Neural progenitor cell (in vitro differentiated cells): ENCODE measurements around the gene CCDC7. TPM values are rescaled to one million over a fixed set of nuclear protein-coding genes. Genes with fewer than 3 reads are reported as not detected.

Experiments
- DNase-seq: peaks from one replicate; pipeline ENCODE4 v3.0.0-alpha.2; 2016; ENCODE audit warnings: low spot score
- H2AFZ ChIP-seq: fragments of 200-600 bp; sonication (generic); replicated peaks from 2 replicates; pipeline ENCODE4 v1.6.1; 2016; ENCODE audit warnings: antibody characterized with exemption
- H3F3A ChIP-seq: fragments of 200-600 bp; sonication (generic); 2 replicates; pipeline ENCODE4 v1.6.1; 2016; ENCODE audit warnings: antibody characterized with exemption, low read depth
- H3K27ac ChIP-seq: fragments of 200-600 bp; sonication (generic); 2 replicates; pipeline ENCODE4 v1.5.1; 2016; ENCODE audit warnings: mild to moderate bottlenecking
- H3K27me3 ChIP-seq: fragments of 200-600 bp; sonication (generic); 2 replicates; pipeline ENCODE4 v1.6.1; 2016; ENCODE audit warnings: mild to moderate bottlenecking, moderate library complexity
- H3K36me3 ChIP-seq: fragments of 200-600 bp; sonication (generic); 2 replicates; pipeline ENCODE4 v1.5.1; 2016
- H3K4me1 ChIP-seq: fragments of 200-600 bp; sonication (generic); 2 replicates; pipeline ENCODE4 v1.6.1; 2016; ENCODE audit warnings: mixed run types
- H3K4me2 ChIP-seq: fragments of 200-600 bp; sonication (generic); 2 replicates; pipeline ENCODE4 v1.6.1; 2016
- H3K4me3 ChIP-seq: fragments of 200-600 bp; sonication (generic); 2 replicates; pipeline ENCODE4 v1.5.1; 2016
- H3K79me2 ChIP-seq: fragments of 200-600 bp; sonication (generic); 2 replicates; pipeline ENCODE4 v1.6.1; 2016; ENCODE audit warnings: low read depth
- H3K9ac ChIP-seq: fragments of 200-600 bp; sonication (generic); 2 replicates; pipeline ENCODE4 v1.6.1; 2016
- H3K9me3 ChIP-seq: fragments of 200-600 bp; sonication (generic); 2 replicates; pipeline ENCODE4 v1.5.1; 2016; ENCODE audit warnings: low read depth
- H4K20me1 ChIP-seq: fragments of 200-600 bp; sonication (generic); 2 replicates; pipeline ENCODE4 v1.6.1; 2016; ENCODE audit warnings: low read depth
- H3K27ac Mint-ChIP-seq: 3 replicates; pipeline ENCODE4 v1.8.0; 2021; ENCODE audit warnings: mixed read lengths
- H3K27me3 Mint-ChIP-seq: 2 replicates; pipeline ENCODE4 v1.8.0; 2022; ENCODE audit warnings: low read depth, mild to moderate bottlenecking, inconsistent platforms, moderate library complexity, mixed read lengths; ENCODE audit not compliant: insufficient read depth
- H3K36me3 Mint-ChIP-seq: 3 replicates; pipeline ENCODE4 v1.8.0; 2021; ENCODE audit warnings: mixed read lengths
- H3K4me1 Mint-ChIP-seq: 3 replicates; pipeline ENCODE4 v1.8.0; 2021; ENCODE audit warnings: mixed read lengths
- H3K4me3 Mint-ChIP-seq: 3 replicates; pipeline ENCODE4 v1.8.0; 2021; ENCODE audit warnings: mild to moderate bottlenecking, moderate library complexity, mixed read lengths
- H3K9me3 Mint-ChIP-seq: 3 replicates; pipeline ENCODE4 v1.8.0; 2020; ENCODE audit warnings: mixed read lengths
- EZH2 ChIP-seq: fragments of 200-600 bp; sonication (generic); IDR thresholded peaks from 2 replicates; pipeline ENCODE4 v1.6.1; 2017; ENCODE audit warnings: antibody characterized with exemption, mild to moderate bottlenecking, moderate library complexity
- EZH2phosphoT487 ChIP-seq: fragments of 200-600 bp; sonication (generic); IDR thresholded peaks from 2 replicates; pipeline ENCODE4 v1.6.1; 2017; ENCODE audit warnings: antibody characterized with exemption
- total RNA-seq: library from RNA; depleted of rRNA; stranded (reverse); fragments of >200 nt; gene quantifications from 2 replicates; pipeline ENCODE4 v1.2.3, GENCODE V29; 2015; ENCODE audit warnings: low replicate concordance
- TF ChIP-seq, protein P1 (sequence below): fragments of 200-600 bp; sonication (generic); IDR thresholded peaks from 2 replicates; pipeline ENCODE4 v1.5.1; 2017; ENCODE audit warnings: antibody characterized with exemption, mild to moderate bottlenecking

CCDC7 gene
- total RNA-seq, 1 donor from 2014 or later: 6.9 TPM

DNA sequence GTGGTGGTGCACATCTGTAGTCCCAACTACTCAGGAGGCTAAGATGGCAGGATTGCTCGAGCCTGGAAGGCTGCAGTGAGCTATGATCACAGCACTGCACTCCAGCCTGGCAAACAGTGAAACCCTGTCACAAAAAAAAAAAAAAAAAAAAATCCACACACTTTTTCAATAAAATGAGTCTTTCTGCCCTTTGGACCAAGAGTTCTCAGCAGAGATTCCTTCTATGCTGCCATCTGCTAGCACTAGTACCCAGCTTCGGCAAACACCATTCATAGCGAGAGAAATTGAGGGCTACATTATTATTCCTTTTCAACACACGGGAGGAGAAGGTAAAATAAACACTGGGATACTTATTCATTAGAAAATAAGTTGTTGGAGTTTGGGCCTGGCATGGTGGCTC is 43.4 kb upstream of the CCDC7 start:
- no peaks in the 10 kb centered on the region for H3K9me3 Mint-ChIP-seq
- TF ChIP-seq EZH2phosphoT487 (no peak), EZH2 (no peak)
- TF ChIP-seq, protein P1, sequence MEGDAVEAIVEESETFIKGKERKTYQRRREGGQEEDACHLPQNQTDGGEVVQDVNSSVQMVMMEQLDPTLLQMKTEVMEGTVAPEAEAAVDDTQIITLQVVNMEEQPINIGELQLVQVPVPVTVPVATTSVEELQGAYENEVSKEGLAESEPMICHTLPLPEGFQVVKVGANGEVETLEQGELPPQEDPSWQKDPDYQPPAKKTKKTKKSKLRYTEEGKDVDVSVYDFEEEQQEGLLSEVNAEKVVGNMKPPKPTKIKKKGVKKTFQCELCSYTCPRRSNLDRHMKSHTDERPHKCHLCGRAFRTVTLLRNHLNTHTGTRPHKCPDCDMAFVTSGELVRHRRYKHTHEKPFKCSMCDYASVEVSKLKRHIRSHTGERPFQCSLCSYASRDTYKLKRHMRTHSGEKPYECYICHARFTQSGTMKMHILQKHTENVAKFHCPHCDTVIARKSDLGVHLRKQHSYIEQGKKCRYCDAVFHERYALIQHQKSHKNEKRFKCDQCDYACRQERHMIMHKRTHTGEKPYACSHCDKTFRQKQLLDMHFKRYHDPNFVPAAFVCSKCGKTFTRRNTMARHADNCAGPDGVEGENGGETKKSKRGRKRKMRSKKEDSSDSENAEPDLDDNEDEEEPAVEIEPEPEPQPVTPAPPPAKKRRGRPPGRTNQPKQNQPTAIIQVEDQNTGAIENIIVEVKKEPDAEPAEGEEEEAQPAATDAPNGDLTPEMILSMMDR: no peak
- Histone ChIP-seq H3K9me3 (no peaks in the 10 kb centered on the region), H3K4me1 (no peaks in the 10 kb centered on the region), H3K4me3 (no peak overlapping the region), H3K36me3 (no peaks in the 10 kb centered on the region), H3K9ac (no peak overlapping the region), H3K79me2 (no peaks in the 10 kb centered on the region), H3F3A (no peaks in the 10 kb centered on the region), H3K27me3 (no peaks in the 10 kb centered on the region), H3K4me2 (no peak overlapping the region), H4K20me1 (no peaks in the 10 kb centered on the region), H2AFZ (no peak overlapping the region), H3K27ac (no peak overlapping the region)
- H3K4me3 Mint-ChIP-seq: no peak overlapping the region
- no peaks in the 10 kb centered on the region for H3K4me1 Mint-ChIP-seq
- H3K27ac Mint-ChIP-seq: no peak overlapping the region
- H3K27me3 Mint-ChIP-seq: no peaks in the 10 kb centered on the region
- DNase-seq: no peak
- no peaks in the 10 kb centered on the region for H3K36me3 Mint-ChIP-seq

- Histone ChIP-seq H3K27me3 (no peaks in the 10 kb centered on the region), H3K4me1 (no peaks in the 10 kb centered on the region), H4K20me1 (no peaks in the 10 kb centered on the region), H3K4me3 (no peak overlapping the region), H3K36me3 (no peaks in the 10 kb centered on the region), H3K27ac (no peak overlapping the region), H3K9ac (no peak overlapping the region), H3K4me2 (no peak overlapping the region), H3F3A (no peaks in the 10 kb centered on the region), H3K79me2 (no peaks in the 10 kb centered on the region), H2AFZ (no peak overlapping the region), H3K9me3 (no peaks in the 10 kb centered on the region)
- Mint-ChIP-seq H3K4me3 (no peak overlapping the region), H3K36me3 (no peaks in the 10 kb centered on the region), H3K27me3 (no peaks in the 10 kb centered on the region), H3K27ac (no peak overlapping the region), H3K9me3 (no peaks in the 10 kb centered on the region), H3K4me1 (no peaks in the 10 kb centered on the region)
- TF ChIP-seq EZH2phosphoT487: no peak
- TF ChIP-seq, protein P1: no peak
- no peak for TF ChIP-seq EZH2
- no peak for DNase-seq
Observed at GRCh38 chr10:32403091-32403490, 42.8 kb upstream of the CCDC7 start.

GRCh38 chr10:32408690-32409089 is 37.2 kb upstream of the CCDC7 start:
- H3K4me1 ChIP-seq: no peaks in the 10 kb centered on the region
- no peaks in the 10 kb centered on the region for H3K27me3 ChIP-seq
- H3F3A ChIP-seq: no peaks in the 10 kb centered on the region
- Mint-ChIP-seq H3K27ac (no peak overlapping the region), H3K27me3 (no peaks in the 10 kb centered on the region), H3K9me3 (no peaks in the 10 kb centered on the region), H3K4me1 (no peaks in the 10 kb centered on the region), H3K4me3 (no peak overlapping the region), H3K36me3 (no peaks in the 10 kb centered on the region)
- H3K79me2 ChIP-seq: no peaks in the 10 kb centered on the region
- H3K4me2 ChIP-seq: no peak overlapping the region
- H3K9me3 ChIP-seq: no peaks in the 10 kb centered on the region
- no peaks in the 10 kb centered on the region for H3K36me3 ChIP-seq
- no peak overlapping the region for H3K4me3 ChIP-seq
- DNase-seq: no peak
- no peak overlapping the region for H3K27ac ChIP-seq
- no peaks in the 10 kb centered on the region for H4K20me1 ChIP-seq
- no peak overlapping the region for H2AFZ ChIP-seq
- TF ChIP-seq EZH2 (no peak), EZH2phosphoT487 (no peak)
- TF ChIP-seq, protein P1: no peak
- H3K9ac ChIP-seq: no peak overlapping the region

GRCh38 chr10:32409741-32410140 is 36.2 kb upstream of the CCDC7 start:
- TF ChIP-seq EZH2phosphoT487: no peak
- TF ChIP-seq, protein P1: no peak
- TF ChIP-seq EZH2: no peak
- Histone ChIP-seq H3K4me1 (no peaks in the 10 kb centered on the region), H3K4me3 (no peak overlapping the region)

More at GRCh38 chr10:32409741-32410140, 36.2 kb upstream of the CCDC7 start:
- no peaks in the 10 kb centered on the region for H3K9me3 Mint-ChIP-seq
- DNase-seq: no peak
- no peaks in the 10 kb centered on the region for H3K27me3 ChIP-seq
- H3K79me2 ChIP-seq: no peaks in the 10 kb centered on the region
- no peaks in the 10 kb centered on the region for H3K9me3 ChIP-seq
- H3K36me3 ChIP-seq: no peaks in the 10 kb centered on the region
- H3K27ac ChIP-seq: no peak overlapping the region
- no peak overlapping the region for H3K4me2 ChIP-seq
- H3K4me1 Mint-ChIP-seq: no peaks in the 10 kb centered on the region
- no peak overlapping the region for H3K4me3 Mint-ChIP-seq
- H4K20me1 ChIP-seq: no peaks in the 10 kb centered on the region
- H3K27ac Mint-ChIP-seq: no peak overlapping the region
- H3K36me3 Mint-ChIP-seq: no peaks in the 10 kb centered on the region
- no peak overlapping the region for H3K9ac ChIP-seq
- H2AFZ ChIP-seq: no peak overlapping the region
- H3K27me3 Mint-ChIP-seq: no peaks in the 10 kb centered on the region
- H3F3A ChIP-seq: no peaks in the 10 kb centered on the region
